Measurements from ENCODE around the gene NSMCE1.

Gene NSMCE1

DNA sequence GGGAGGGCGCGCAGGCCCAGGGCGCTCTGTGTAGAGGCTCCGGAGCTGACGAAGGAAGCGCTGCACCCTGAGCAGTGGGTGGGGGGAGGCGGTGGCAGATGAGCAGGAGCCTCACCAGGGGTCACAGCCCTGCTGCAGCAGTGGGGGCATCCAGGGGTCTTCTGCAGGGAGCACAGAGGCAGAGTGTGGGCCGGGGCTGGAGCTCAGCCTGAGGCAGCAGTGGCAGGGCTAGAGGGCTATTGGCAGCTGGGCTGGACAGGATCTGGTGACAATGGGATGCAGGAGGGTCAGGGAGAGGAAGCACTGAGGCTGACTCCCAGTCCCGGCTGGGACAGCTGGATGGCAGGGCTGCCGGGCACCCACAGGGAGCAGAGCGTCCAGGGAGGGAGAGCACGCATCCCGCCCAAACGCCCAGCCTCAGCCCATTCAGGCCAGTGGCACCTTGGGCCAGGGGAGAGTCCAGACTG lies 44.3 kb downstream of the NSMCE1 start:
- no peak overlapping the region for H3K4me3 ChIP-seq
- no peak for DNase-seq (ENCODE audit: low spot score)
- no peak overlapping the region for H3K27ac ChIP-seq
- TF ChIP-seq, protein P1, sequence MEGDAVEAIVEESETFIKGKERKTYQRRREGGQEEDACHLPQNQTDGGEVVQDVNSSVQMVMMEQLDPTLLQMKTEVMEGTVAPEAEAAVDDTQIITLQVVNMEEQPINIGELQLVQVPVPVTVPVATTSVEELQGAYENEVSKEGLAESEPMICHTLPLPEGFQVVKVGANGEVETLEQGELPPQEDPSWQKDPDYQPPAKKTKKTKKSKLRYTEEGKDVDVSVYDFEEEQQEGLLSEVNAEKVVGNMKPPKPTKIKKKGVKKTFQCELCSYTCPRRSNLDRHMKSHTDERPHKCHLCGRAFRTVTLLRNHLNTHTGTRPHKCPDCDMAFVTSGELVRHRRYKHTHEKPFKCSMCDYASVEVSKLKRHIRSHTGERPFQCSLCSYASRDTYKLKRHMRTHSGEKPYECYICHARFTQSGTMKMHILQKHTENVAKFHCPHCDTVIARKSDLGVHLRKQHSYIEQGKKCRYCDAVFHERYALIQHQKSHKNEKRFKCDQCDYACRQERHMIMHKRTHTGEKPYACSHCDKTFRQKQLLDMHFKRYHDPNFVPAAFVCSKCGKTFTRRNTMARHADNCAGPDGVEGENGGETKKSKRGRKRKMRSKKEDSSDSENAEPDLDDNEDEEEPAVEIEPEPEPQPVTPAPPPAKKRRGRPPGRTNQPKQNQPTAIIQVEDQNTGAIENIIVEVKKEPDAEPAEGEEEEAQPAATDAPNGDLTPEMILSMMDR (IDR thresholded peaks at IDR 0.05) = no peak

GRCh38 chr16:27223701-27224100 lies 44.9 kb downstream of the NSMCE1 start:
- Histone ChIP-seq H3K4me3 (no peak overlapping the region), H3K27ac (peak overlapping the region in 1 of 2 donors; percentile 63)
- DNase-seq (ENCODE audit: low spot score) = no peak
- TF ChIP-seq, protein P1 (IDR thresholded peaks at IDR 0.05) = no peak

DNA sequence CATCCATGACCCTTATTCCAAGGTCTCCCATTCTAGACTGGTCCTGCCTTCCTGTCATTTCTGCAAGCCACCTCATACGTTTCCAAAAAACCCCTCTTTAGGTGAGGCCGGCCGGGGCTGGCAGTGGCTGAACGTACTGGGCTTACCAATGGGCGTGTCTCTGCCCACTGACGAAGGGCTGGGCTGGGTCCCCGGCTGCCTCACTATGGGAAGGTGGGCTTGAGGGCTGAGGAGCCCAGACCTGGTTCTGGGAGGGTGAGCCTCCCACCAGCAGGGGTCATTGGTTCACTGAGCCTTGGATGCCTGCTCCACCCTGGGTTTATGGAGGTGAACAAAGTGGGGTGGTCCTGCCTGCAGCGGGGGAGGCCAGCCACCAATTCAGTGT lies 45.4 kb downstream of the NSMCE1 start:
- H3K27ac ChIP-seq = peak overlapping the region in 1 of 2 donors; percentile 63
- TF ChIP-seq, protein P1 (IDR thresholded peaks at IDR 0.05) = no peak
- no peak overlapping the region for H3K4me3 ChIP-seq
- DNase-seq (ENCODE audit: low spot score) = no peak

GRCh38 chr16:27222249-27223225 lies 46.0 kb downstream of the NSMCE1 start:
- peak overlapping the region in 1 of 2 donors; percentile 63 for H3K27ac ChIP-seq
- TF ChIP-seq, protein P1 (IDR thresholded peaks at IDR 0.05) = no peak
- DNase-seq (ENCODE audit: low spot score) = no peak
- no peak overlapping the region for H3K4me3 ChIP-seq

DNA sequence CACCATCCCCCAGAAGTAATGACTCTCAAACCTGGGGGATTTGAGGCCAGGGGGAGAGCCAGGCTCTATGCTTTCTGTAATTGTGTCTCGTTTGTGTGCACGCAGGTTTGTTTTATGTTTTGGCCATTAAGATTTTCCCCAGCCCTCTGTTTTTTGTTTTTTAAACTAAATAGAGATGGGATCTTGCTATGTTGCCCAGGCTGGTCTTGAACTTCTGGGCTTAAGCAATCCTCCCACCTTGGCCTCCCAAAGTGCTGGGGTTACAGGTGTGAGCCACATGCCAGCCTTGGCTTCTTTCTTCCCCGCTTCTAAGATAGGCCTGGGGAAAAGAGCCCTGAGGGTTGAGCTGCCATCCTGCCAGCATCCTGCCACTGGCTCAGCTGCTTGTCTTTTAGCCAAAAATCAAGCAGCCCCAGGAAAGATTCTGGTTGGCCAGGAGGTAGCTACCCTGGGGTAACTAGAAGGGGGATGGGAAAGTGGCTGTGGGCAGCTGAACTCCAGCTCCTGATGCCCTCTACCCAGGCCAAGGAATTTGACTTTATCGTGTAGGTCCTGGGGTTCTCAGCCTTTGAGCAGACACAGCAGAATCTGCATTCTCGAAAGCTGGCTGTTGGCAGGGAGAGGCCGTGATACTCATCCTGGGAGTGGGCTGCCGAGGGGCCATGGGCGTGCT lies 46.9 kb downstream of the NSMCE1 start:
- TF ChIP-seq, protein P1 (IDR thresholded peaks at IDR 0.05) = no peak
- H3K27ac ChIP-seq = peak overlapping the region in 1 of 2 donors; percentile 63
- H3K4me3 ChIP-seq = no peak overlapping the region
- peak; percentile 73 for DNase-seq (ENCODE audit: low spot score)

- TF ChIP-seq, protein P1 (IDR thresholded peaks at IDR 0.05) = no peak
- H3K27ac ChIP-seq = peak overlapping the region in 1 of 2 donors; percentile 7
- no peak overlapping the region for H3K4me3 ChIP-seq
- peak; percentile 43 for DNase-seq (ENCODE audit: low spot score)
These were observed 47.6 kb downstream of the NSMCE1 start for GRCh38 chr16:27220991-27221390.

Data from coronary artery (tissue), 2 donors.